Spleen (tissue), 11 donors: ENCODE data around the gene KCNC4. TPM values are rescaled to one million over a fixed set of nuclear protein-coding genes. Genes with fewer than 3 reads are reported as not detected.

ENCODE experiments used
- DNase-seq: peaks from one replicate; pipeline ENCODE4 v3.0.0-alpha.2; 2020
- H3K27ac ChIP-seq, 8 donors: fragments of 200-600 bp; sonication (generic) in 7 of 8; 1 replicate in 4 of 8; 2 replicates in 4 of 8; pipeline versions ENCODE4 v1.5.0 to v1.8.0; 2016 to 2021; ENCODE audit warnings: inconsistent platforms in 4 of 8, mild to moderate bottlenecking in 4 of 8, moderate library complexity in 1 of 8
- H3K27me3 ChIP-seq, 7 donors: fragments of 200-600 bp; sonication (generic) in 6 of 7; replicated peaks in 1 of 7; 1 replicate in 4 of 7; 2 replicates in 3 of 7; pipeline versions ENCODE4 v1.5.0 to v1.8.0; 2016 to 2021; ENCODE audit warnings: inconsistent platforms in 3 of 7, mild to moderate bottlenecking in 1 of 7
- H3K36me3 ChIP-seq, 6 donors: fragments of 200-600 bp; sonication (generic) in 5 of 6; 1 replicate in 4 of 6; 2 replicates in 2 of 6; pipeline versions ENCODE4 v1.5.0 to v1.8.0; 2016 to 2021; ENCODE audit warnings: inconsistent platforms in 2 of 6
- H3K4me1 ChIP-seq, 6 donors: fragments of 200-600 bp; sonication (generic) in 5 of 6; 1 replicate in 3 of 6; 2 replicates in 3 of 6; pipeline versions ENCODE4 v1.5.0 to v1.8.0; 2016 to 2021; ENCODE audit warnings: inconsistent platforms in 3 of 6
- H3K4me3 ChIP-seq, 8 donors: fragments of 200-600 bp; sonication (generic) in 7 of 8; 1 replicate in 4 of 8; 2 replicates in 4 of 8; pipeline versions ENCODE4 v1.5.0 to v1.8.0; 2016 to 2021; ENCODE audit warnings: inconsistent platforms in 4 of 8, mild to moderate bottlenecking in 4 of 8, moderate library complexity in 2 of 8
- H3K9me3 ChIP-seq, 8 donors: fragments of 200-600 bp; sonication (generic) in 7 of 8; 1 replicate in 4 of 8; 2 replicates in 4 of 8; pipeline versions ENCODE4 v1.5.0 to v1.8.0; 2016 to 2021; ENCODE audit warnings: inconsistent platforms in 4 of 8
- POLR2A ChIP-seq, 3 donors: fragments of 450-650 bp; IDR thresholded peaks; one replicate each; pipeline ENCODE4 v1.5.1; 2017; ENCODE audit warnings: antibody characterized with exemption in 3 of 3, mild to moderate bottlenecking in 1 of 3
- POLR2AphosphoS5 ChIP-seq, 3 donors: sonication (generic); formaldehyde crosslinking; IDR thresholded peaks; one replicate each; pipeline ENCODE4 v1.5.1; 2017; ENCODE audit warnings: antibody characterized with exemption in 3 of 3
- WGBS, 5 donors: extraction: QIAGEN DNeasy Blood & Tissue Kit in 3 of 5; methylation state at CpG; one replicate each; pipeline versions ENCODE4 v1.1.5 to v1.1.7; 2013 to 2018; 5-methylcytosine and 5-hydroxymethylcytosine counted together
- intact Hi-C: fragments of 100-400 bp; cut with DNase I; formaldehyde crosslinking; loops from one replicate; pipeline ENCODE4 v1.15.0; 2023; ENCODE audit warnings: low total_unique reads
- polyA plus RNA-seq, 3 donors: library from polyadenylated mRNA; stranded (reverse); fragments of 200-250 nt; gene quantifications; one replicate each; pipeline ENCODE4 v1.2.1, GENCODE V29; 2013
- total RNA-seq, 7 donors: library from RNA; depleted of rRNA in 3 of 7; stranded (reverse); fragments of >200 nt in 3 of 7; fragmentation: NEBNext Ultra II Directional in 4 of 7; extraction: Animal tissue kit (Norgen Biotek cat#: 25700) in 4 of 7; gene quantifications; one replicate each; pipeline versions ENCODE4 v1.1.0 to v1.2.1, GENCODE V29; 2016 to 2021
- TF ChIP-seq, protein P1 (sequence below), 11 experiments: fragments of 200-600 bp in 7 of 11; fragments of 450-650 bp in 4 of 11; sonication (generic) in 4 of 11; IDR thresholded peaks in 8 of 11; conservative IDR thresholded peaks in 3 of 11; 1 replicate in 7 of 11; 2 replicates in 4 of 11; pipeline versions ENCODE4 v1.4.0 to v1.8.0; 2016 to 2021; ENCODE audit warnings: antibody characterized with exemption in 11 of 11, inconsistent platforms in 4 of 11, mild to moderate bottlenecking in 1 of 11
- donor health status: healthy with polysubstance abuse.
- donor health status: DM: no; HTN: no; CAD: no; lungs with moderate emphysema.
- donor health status: DM: no; HTN: no; CAD: no.
- donor health status: Bipolar disorder and iron deficiency.
- donor health status: healthy.
- donor health status: DM: no; HTN: no; CAD: no.
- donor health status: DM: yes; HTN: yes; CAD: no.

KCNC4 gene
- total and polyA plus RNA-seq, 10 donors = 1.4 to 22.1 (median 10.2) TPM

DNA sequence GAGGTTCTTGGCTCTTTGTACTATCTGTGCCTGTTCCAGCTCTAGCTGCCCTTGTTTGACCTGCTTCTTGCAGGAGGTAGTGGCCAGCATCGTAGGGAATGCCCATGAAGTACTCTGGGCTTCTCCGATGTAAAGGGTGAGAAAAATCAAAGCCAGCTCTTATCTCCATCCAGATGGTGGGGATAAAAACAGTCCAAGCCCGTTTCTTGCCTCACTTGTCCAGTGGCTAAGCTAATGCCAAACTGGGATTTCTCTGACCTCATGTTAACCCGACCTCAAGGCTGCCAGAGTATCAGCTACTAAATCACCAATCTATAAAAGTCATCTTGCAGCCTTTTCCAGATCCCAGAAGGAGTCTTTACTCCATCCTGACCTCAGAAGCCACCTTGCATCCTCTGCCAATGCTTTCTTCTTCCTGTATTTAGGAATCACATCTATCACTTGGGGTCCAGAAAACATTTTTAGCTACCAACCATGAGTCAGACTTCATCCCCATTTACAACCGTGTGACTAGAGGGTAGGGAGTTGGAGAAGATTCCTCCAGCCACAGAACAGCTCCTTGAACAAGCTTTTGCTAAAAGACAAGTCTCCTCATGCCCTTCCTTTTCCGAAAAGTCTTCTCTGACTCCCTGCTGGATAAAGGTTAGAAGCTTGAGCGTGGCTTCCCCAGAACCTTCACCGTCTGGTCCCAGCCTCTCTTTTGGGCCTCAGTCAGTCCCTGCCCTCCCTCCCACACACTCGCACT, 35.9 kb downstream of the KCNC4 start:
- intact Hi-C loops = no loop called here
- Histone ChIP-seq H3K4me3 (no peak overlapping the region), H3K9me3 (no peaks in the 10 kb centered on the region), H3K27me3 (no peaks in the 10 kb centered on the region), H3K36me3 (no peaks in the 10 kb centered on the region), H3K27ac (no peak overlapping the region), H3K4me1 (peaks cover 0 to 21% (median 7%) of the 10 kb centered on the region in 6 donors)
- peak; percentile 16 for DNase-seq
- 76 to 87% (median 83%) methylated on average over 9 of the region's 9 CpGs for WGBS, 5 donors
- TF ChIP-seq, protein P1, sequence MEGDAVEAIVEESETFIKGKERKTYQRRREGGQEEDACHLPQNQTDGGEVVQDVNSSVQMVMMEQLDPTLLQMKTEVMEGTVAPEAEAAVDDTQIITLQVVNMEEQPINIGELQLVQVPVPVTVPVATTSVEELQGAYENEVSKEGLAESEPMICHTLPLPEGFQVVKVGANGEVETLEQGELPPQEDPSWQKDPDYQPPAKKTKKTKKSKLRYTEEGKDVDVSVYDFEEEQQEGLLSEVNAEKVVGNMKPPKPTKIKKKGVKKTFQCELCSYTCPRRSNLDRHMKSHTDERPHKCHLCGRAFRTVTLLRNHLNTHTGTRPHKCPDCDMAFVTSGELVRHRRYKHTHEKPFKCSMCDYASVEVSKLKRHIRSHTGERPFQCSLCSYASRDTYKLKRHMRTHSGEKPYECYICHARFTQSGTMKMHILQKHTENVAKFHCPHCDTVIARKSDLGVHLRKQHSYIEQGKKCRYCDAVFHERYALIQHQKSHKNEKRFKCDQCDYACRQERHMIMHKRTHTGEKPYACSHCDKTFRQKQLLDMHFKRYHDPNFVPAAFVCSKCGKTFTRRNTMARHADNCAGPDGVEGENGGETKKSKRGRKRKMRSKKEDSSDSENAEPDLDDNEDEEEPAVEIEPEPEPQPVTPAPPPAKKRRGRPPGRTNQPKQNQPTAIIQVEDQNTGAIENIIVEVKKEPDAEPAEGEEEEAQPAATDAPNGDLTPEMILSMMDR (IDR thresholded peaks at IDR 0.05 in 8 of 11, conservative IDR thresholded peaks at IDR 0.05 in 3 of 11) = no peak
- TF ChIP-seq POLR2A (IDR thresholded peaks at IDR 0.05) (no peak), POLR2AphosphoS5 (IDR thresholded peaks at IDR 0.05) (no peak)

DNA sequence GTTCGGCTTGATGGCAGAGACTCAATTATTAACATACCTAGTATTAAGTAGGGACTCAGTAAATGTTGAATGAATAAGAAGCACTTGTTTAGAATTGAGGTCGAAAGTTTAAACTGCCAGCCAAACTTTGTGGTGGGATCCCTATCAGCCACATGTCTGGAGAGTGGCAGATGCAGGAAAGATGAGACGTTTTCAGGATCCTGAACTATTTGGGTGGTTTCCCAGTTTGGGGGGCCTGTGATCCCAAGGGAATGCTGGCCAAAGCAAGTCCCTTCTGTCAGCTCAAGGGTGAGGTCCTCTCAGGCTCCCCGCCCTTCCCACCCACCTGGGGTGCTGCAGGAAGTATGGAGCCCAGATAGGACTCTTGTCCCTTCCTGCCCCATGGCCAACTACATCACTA, 38.6 kb downstream of the KCNC4 start:
- intact Hi-C loops = no loop called here
- Histone ChIP-seq H3K27ac (no peak overlapping the region), H3K27me3 (no peaks in the 10 kb centered on the region), H3K4me3 (no peak overlapping the region), H3K4me1 (peaks cover 0 to 5% (median 2%) of the 10 kb centered on the region in 6 donors), H3K9me3 (no peaks in the 10 kb centered on the region), H3K36me3 (no peaks in the 10 kb centered on the region)
- TF ChIP-seq POLR2A (IDR thresholded peaks at IDR 0.05) (no peak), POLR2AphosphoS5 (IDR thresholded peaks at IDR 0.05) (no peak)
- TF ChIP-seq, protein P1 (IDR thresholded peaks at IDR 0.05 in 8 of 11, conservative IDR thresholded peaks at IDR 0.05 in 3 of 11) = no peak
- peak; percentile 35 for DNase-seq
- 81 to 85% (median 83%) methylated on average over 4 of the region's 4 CpGs for WGBS, 5 donors

DNA sequence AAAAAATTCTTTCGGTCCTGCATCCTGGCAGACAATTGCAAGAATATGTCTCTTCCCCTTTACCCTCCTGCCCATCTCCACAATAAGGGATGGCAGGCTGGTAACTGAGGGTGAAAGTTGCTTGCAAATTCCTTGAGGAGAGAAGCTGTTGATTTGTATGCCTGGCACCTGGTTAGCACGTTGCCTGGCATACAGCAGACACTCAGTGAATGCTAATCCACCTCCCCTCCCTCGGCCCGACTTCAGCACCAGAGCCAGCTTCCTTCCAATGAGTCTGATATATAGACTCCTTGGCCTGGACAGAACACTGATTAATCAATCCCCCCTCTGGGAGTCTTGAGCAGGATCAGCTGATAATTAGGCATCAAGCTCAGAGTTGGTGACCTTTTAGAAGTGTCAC, 39.1 kb downstream of the KCNC4 start:
- Histone ChIP-seq H3K9me3 (no peaks in the 10 kb centered on the region), H3K4me3 (no peak overlapping the region), H3K4me1 (no peaks in the 10 kb centered on the region), H3K27ac (no peak overlapping the region), H3K27me3 (no peaks in the 10 kb centered on the region), H3K36me3 (no peaks in the 10 kb centered on the region)
- WGBS, 5 donors = 78 to 94% (median 91%) methylated on average over 3 to 4 of the region's 4 CpGs
- TF ChIP-seq POLR2A (IDR thresholded peaks at IDR 0.05) (no peak), POLR2AphosphoS5 (IDR thresholded peaks at IDR 0.05) (no peak)
- DNase-seq = peak; percentile 27
- intact Hi-C loops = no loop called here

DNA sequence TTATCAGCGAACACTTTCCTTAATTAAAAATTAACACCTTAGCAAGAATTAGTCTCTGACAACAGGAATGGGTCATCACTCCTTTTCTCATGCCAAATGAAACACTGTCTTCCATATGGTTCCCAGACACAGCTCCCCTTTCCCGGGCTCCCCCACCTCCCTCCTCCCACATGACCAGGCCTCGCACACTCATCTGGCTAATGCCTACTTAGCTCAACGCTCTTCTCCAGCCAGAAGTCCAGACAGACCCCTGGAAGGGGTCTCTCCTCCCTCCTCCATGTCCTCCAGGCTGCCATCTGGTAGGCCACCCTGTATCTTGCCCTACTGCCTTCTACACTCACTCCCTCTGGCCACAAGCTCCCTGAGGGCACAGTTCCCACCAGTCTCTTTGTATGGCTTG, 39.9 kb downstream of the KCNC4 start:
- 82 to 94% (median 88%) methylated on average over 4 of the region's 4 CpGs for WGBS, 5 donors
- no peaks in the 10 kb centered on the region for H3K27me3 ChIP-seq
- TF ChIP-seq, protein P1 (IDR thresholded peaks at IDR 0.05 in 8 of 11, conservative IDR thresholded peaks at IDR 0.05 in 3 of 11) = no peak
- TF ChIP-seq POLR2AphosphoS5 (IDR thresholded peaks at IDR 0.05) = no peak
- peak; percentile 10 for DNase-seq
- intact Hi-C loops = no loop called here
- no peaks in the 10 kb centered on the region for H3K9me3 ChIP-seq
- no peak overlapping the region for H3K4me3 ChIP-seq
- H3K36me3 ChIP-seq = no peaks in the 10 kb centered on the region
- H3K27ac ChIP-seq = no peak overlapping the region
- peaks cover 0 to 1% (median 0%) of the 10 kb centered on the region in 6 donors for H3K4me1 ChIP-seq
